GM23338 (cell line): ENCODE data around the gene KAZALD1.

Source experiments
- CTCF ChIP-seq, 2 experiments: fragments of 200-600 bp in 1 of 2; sonication (generic) in 1 of 2; conservative IDR thresholded peaks; 2 replicates each; pipeline versions ENCODE4 v1.5.1 to v1.6.1; 2016 to 2017; ENCODE audit warnings: antibody characterized with exemption in 2 of 2, low read depth in 2 of 2, mild to moderate bottlenecking in 2 of 2, moderate library complexity in 1 of 2
- EZH2 ChIP-seq: fragments of 200-600 bp; sonication (generic); IDR thresholded peaks from one replicate; pipeline ENCODE4 v1.8.0; 2017; ENCODE audit warnings: antibody characterized with exemption, mild to moderate bottlenecking, low read depth; ENCODE audit not compliant: unreplicated experiment
- EZH2phosphoT487 ChIP-seq: fragments of 200-600 bp; sonication (generic); IDR thresholded peaks from one replicate; pipeline ENCODE4 v1.8.1; 2018; ENCODE audit warnings: antibody characterized with exemption; ENCODE audit not compliant: unreplicated experiment
- JUNB ChIP-seq: IDR thresholded peaks from one replicate; pipeline ENCODE4 v1.6.1; 2016; ENCODE audit warnings: antibody characterized with exemption; ENCODE audit not compliant: unreplicated experiment
- POLR2AphosphoS5 ChIP-seq: IDR thresholded peaks from 2 replicates; pipeline ENCODE4 v1.6.1; 2016; ENCODE audit warnings: antibody characterized with exemption, low read depth
- REST ChIP-seq: IDR thresholded peaks from one replicate; pipeline ENCODE4 v1.6.1; 2018; ENCODE audit warnings: antibody characterized with exemption; ENCODE audit not compliant: unreplicated experiment

- TF ChIP-seq EZH2phosphoT487 = no peak
- TF ChIP-seq CTCF (conservative IDR thresholded peaks at IDR 0.05; ENCODE audit: low read depth in 2 of 2) = no peak
- no peak for TF ChIP-seq POLR2AphosphoS5
- TF ChIP-seq REST = no peak
- no peak for TF ChIP-seq JUNB
- TF ChIP-seq EZH2 = peak; percentile 11
Observed at GRCh38 chr10:101043363-101043707, 18.5 kb upstream of the KAZALD1 start.
